Measurements from ENCODE around the gene DYNC1H1.

Gene DYNC1H1

GRCh38 chr14:101964297-101965180 is at the start of gene DYNC1H1:
DYNC1H1 (plus strand) TSS chr14:101964573; CDS start chr14:101964692, 119 bp downstream.
- DNase-seq (ENCODE audit: low read depth in 2 of 2): peak; percentile 94 to 99
- TF ChIP-seq, protein P1, sequence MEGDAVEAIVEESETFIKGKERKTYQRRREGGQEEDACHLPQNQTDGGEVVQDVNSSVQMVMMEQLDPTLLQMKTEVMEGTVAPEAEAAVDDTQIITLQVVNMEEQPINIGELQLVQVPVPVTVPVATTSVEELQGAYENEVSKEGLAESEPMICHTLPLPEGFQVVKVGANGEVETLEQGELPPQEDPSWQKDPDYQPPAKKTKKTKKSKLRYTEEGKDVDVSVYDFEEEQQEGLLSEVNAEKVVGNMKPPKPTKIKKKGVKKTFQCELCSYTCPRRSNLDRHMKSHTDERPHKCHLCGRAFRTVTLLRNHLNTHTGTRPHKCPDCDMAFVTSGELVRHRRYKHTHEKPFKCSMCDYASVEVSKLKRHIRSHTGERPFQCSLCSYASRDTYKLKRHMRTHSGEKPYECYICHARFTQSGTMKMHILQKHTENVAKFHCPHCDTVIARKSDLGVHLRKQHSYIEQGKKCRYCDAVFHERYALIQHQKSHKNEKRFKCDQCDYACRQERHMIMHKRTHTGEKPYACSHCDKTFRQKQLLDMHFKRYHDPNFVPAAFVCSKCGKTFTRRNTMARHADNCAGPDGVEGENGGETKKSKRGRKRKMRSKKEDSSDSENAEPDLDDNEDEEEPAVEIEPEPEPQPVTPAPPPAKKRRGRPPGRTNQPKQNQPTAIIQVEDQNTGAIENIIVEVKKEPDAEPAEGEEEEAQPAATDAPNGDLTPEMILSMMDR (IDR thresholded peaks at IDR 0.05; ENCODE audit: low read depth, low read length): no peak
- H3K4me3 ChIP-seq (replicated peaks in 1 of 2; ENCODE audit: low read depth in 2 of 2, low read length in 2 of 2): peak within 1 kb of the TSS; percentile 92 to 99

DNA sequence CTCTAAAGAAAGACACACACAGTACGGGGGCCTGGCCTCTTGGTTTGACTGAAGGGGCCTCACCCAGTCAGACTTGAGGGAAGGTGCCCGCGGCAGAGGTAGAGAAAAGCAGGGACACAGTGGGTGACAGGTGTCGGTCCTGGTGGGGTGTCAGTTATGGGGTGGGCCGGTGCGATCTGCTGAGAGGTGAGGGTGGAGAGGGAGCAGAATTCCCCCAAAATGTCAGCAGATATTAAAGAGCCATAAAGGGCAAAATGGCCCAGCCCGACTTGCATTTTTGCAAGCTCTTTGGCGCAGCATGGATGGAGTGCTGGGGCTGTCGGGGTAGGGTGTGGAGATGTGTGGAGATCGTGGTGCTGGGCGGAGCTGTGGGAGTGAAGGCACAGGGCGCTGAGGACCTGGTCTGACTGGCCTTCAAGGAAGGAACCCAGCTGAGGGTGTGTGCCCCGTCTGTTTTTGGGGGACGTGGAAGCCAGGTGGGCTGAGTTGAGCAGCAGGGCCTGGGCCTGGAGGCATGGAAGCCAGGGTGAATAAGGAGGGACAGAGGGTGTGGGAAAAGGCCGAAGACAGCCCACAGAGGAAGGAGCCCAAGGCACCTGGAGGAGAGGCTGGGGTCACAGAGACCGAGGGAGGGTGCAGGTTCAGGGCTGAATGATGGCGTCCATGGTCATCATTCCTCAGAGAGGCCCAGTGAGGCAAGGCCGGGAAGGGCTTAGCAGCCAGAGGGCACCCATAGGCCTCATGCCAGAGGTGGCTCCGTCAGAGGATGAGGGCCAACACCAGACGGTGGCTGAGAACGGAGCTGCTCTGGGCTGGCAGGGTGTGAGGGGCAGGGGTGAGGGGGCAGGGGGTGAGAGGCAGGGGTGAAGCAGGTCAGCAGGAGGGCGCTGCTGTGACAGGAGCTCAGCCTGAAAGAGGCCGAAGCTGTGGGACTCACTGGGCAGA is 48.2 kb upstream of the DYNC1H1 start:
- no peak for DNase-seq (ENCODE audit: low read depth in 2 of 2)
- TF ChIP-seq, protein P1 (IDR thresholded peaks at IDR 0.05; ENCODE audit: low read depth, low read length): no peak
- H3K4me3 ChIP-seq (replicated peaks in 1 of 2; ENCODE audit: low read depth in 2 of 2, low read length in 2 of 2): no peak overlapping the region

DNA sequence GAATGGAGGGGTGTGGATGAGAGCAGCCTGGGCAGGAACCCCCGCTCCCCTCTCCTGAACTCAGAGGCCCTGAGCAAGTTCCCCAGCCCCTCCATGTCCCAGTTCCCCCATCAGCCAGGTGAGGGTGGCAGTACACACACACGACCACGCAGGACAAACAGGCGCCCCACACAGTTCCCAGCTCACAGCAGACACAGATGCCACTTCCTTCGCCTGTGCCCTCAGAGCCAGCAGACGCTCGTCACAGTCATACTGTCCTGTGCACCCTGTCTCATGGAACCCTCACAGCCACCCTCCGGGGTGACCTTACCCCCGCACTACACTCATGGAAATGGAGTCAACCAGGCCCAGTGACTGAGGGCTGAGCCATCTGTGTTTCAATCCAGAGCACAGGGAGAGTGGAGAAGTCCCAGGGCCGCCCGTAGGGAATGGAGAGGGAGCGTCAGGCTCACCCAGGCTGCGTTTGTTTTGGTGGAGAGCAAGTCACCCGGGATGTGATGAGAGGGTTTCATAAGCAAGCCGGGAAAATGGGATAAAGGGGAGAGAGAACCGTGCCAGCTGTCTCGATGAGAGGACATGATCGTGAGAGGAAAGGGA is 47.5 kb upstream of the DYNC1H1 start:
- TF ChIP-seq, protein P1 (IDR thresholded peaks at IDR 0.05; ENCODE audit: low read depth, low read length): no peak
- H3K4me3 ChIP-seq (replicated peaks in 1 of 2; ENCODE audit: low read depth in 2 of 2, low read length in 2 of 2): no peak overlapping the region
- peak in 1 of 2 donors; percentile 18 for DNase-seq (ENCODE audit: low read depth in 2 of 2)

DNA sequence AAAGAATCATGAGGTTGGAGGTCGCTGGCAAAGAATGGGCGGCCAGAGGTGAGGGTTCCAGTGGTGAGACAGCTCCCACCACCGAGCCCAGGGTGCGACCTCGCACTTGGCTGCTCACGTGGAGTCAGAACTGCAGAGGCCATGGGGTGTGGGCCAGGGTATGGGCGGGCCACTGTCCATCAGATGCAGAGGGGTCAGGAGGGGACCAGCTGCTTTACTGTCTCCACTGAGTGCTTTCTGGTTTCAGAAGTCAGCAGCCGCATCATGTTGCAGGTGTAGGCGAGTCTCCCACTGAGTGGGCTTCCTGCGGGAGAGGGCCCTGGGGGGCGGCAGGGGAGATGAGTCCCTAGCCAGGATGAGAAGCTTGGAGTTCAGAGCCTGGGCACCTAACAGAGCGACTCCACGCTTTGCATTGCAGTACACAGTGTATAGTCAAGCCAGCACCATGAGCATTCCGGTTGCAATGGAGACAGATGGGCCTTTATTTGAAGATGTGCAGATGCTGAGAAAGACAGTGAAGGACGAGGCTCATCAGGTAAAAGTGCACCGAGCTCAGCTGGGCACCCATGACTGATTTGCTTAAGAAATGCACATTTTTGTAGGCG is 46.9 kb upstream of the DYNC1H1 start:
- TF ChIP-seq, protein P1 (IDR thresholded peaks at IDR 0.05; ENCODE audit: low read depth, low read length): no peak
- no peak for DNase-seq (ENCODE audit: low read depth in 2 of 2)
- no peak overlapping the region for H3K4me3 ChIP-seq (replicated peaks in 1 of 2; ENCODE audit: low read depth in 2 of 2, low read length in 2 of 2)

DNA sequence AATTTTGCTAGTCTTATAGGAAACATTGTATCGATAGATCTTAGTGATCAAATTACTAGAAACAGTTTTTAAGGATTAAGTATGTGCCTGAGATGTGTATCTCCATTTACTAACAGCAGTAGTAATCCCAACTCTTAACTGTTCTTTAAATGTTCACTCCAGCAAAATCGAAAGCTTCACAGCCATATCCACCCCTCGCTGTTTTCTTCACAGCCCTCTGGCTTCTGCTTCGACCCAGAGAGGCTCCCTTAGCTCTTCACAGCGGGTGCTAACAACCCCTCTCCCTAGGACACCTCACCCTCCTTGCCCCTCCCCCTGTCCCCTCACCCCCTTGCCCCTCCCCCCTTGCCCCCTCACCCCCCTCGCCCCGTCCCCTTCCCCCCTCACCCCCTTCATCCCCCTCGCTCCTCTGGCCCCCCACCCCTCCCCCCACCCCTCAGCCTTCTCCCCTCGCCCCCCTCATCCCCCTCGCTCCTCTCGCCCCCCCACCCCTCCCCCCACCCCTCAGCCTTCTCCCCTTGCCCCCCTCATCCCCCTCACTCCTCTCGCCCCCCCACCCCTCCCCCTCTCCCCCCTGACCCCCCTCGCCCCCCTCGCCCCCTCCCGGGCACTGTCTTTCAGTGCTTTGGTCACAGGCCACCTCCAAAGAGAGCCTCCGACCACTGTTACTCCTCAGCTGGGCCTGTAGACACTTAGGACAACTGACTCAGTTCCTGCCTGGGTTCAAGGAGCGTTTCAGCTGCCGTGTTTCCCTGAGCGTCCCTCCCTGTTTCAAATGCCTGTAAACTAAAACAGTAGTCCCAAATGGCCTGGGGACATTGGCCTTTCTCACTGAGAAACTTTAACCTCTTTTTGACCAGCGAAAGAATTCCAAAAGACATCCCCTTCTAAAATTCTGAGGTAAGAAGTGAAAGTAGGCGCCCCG is 46.0 kb upstream of the DYNC1H1 start:
- DNase-seq (ENCODE audit: low read depth in 2 of 2): no peak
- H3K4me3 ChIP-seq (replicated peaks in 1 of 2; ENCODE audit: low read depth in 2 of 2, low read length in 2 of 2): no peak overlapping the region
- TF ChIP-seq, protein P1 (IDR thresholded peaks at IDR 0.05; ENCODE audit: low read depth, low read length): no peak
